Subcutaneous adipose tissue (tissue), 4 donors: Measurements from ENCODE around the gene SLC6A9. TPM values are rescaled to one million over a fixed set of nuclear protein-coding genes. Genes with fewer than 3 reads are reported as not detected.

Experiments
- total RNA-seq, 4 donors: library from RNA; depleted of rRNA; stranded (reverse); fragments of >200 nt; gene quantifications; one replicate each; pipeline ENCODE4 v1.1.0, GENCODE V29; 2016
- TF ChIP-seq, protein P1 (sequence below): fragments of 450-650 bp; IDR thresholded peaks from one replicate; pipeline ENCODE4 v1.5.1; 2016; ENCODE audit warnings: low read depth, mild to moderate bottlenecking, control low read depth, antibody characterized with exemption, moderate library complexity

SLC6A9 gene
- total RNA-seq, 4 donors from 2014 or later = 0.22 to 0.94 (median 0.34) TPM; not detected in 1

DNA sequence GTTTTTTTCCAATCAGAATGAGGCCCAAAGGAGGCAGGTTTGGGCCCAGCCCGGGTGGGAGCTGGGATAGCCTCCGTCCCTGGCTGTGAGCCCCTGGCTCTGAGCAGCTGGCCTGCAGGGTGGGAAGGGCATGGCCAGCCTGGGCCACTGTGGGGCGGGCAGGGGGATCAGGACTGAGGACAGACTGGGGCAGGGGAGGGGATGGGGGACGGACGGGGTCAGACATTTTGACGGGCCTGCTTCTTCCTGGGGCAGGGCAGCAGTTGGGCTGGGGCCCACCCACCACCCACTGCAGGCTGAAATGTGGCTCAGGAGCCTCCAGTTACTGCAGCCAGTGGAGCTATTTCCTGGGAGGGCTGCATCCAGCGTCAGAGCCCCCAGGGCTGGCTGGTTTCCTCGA is 2.5 kb upstream of the SLC6A9 start:
- TF ChIP-seq, protein P1, sequence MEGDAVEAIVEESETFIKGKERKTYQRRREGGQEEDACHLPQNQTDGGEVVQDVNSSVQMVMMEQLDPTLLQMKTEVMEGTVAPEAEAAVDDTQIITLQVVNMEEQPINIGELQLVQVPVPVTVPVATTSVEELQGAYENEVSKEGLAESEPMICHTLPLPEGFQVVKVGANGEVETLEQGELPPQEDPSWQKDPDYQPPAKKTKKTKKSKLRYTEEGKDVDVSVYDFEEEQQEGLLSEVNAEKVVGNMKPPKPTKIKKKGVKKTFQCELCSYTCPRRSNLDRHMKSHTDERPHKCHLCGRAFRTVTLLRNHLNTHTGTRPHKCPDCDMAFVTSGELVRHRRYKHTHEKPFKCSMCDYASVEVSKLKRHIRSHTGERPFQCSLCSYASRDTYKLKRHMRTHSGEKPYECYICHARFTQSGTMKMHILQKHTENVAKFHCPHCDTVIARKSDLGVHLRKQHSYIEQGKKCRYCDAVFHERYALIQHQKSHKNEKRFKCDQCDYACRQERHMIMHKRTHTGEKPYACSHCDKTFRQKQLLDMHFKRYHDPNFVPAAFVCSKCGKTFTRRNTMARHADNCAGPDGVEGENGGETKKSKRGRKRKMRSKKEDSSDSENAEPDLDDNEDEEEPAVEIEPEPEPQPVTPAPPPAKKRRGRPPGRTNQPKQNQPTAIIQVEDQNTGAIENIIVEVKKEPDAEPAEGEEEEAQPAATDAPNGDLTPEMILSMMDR = no peak

DNA sequence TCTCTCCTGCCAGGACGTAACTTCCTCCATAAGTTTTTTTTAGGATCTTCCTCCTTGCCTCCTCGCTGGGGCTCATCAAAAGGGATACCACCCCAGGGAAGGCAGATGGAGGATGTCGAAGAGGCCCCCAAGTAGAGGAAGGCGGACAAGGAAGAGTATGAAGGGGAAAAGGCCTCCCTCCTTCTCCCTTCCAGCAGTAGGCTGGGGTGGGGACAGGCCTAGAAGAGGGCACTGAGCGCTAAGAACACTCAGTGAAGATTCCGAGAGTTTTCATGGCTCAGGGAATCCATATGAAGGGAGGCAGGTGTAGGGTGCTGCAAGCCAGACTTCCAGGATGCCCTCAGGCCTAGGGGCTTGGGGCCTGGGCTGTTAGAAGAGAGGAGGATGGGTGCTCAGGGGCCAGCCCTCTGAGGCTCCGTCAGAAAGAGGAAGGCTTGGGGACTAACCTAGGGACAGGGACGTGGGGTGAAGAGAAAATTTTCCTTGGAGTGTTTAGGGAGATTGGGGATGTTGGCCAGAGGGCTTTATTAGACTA is 1.8 kb upstream of the SLC6A9 start:
- TF ChIP-seq, protein P1 = no peak

DNA sequence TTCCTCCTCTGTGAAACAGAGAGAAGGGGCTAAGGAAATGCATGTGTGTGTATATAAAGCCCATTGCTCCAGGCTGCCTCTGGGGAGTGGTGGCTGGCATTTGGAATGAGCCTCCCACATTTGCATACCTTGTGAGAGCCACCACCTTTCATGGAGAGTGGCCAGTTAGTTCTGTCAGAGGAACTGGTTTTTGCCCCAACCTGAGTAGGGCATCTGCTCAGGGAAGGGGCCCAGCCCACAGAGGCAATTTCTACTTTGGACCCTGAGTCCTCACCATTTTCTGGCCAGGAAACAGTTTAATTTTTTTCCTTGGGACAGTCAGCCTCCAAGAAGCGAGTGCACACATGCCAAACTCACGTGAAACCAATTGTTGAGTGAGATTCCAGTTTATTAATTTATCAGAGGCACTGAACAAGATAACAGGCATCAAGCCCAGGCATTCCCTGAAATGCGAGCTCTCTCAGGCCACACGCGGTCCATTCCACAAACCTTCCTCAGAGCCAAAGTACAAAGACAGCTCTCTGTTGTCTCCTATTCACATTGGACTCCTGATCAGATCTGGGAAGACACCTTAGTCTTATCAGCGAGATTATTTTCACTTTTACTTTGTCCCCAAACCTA is 1.0 kb upstream of the SLC6A9 start:
- TF ChIP-seq, protein P1 = no peak

DNA sequence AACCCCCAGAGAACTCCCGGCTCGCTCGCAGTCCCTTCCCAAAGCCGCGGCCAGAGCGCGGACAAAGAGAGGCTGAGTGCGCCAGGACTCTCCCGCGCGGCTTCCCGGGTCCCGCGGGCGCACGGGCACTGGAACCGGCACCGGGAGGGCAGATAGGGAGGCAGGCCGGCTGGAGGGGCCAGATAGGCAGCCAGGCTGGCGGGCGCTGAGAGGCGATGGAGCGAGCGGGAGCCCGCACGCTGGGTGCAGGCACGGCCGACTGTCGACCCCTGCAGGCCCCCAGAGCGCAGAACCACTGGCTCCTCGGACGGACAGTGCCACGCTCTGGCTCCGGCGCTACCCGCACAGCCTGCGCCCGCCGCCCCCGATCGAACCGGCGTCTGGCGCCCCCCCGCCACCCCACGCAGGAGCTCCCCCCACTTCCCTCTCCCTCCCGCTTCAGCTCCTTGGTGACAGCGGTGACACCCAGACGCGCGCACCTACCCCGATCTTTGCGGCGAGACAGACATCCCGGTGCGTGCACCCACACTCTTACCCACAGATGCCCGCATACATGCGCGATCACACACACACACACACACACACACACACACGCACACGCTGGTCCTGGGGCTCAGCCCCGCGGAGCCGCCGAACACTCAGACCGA is 534 bp downstream of the SLC6A9 start:
- TF ChIP-seq, protein P1 = no peak

DNA sequence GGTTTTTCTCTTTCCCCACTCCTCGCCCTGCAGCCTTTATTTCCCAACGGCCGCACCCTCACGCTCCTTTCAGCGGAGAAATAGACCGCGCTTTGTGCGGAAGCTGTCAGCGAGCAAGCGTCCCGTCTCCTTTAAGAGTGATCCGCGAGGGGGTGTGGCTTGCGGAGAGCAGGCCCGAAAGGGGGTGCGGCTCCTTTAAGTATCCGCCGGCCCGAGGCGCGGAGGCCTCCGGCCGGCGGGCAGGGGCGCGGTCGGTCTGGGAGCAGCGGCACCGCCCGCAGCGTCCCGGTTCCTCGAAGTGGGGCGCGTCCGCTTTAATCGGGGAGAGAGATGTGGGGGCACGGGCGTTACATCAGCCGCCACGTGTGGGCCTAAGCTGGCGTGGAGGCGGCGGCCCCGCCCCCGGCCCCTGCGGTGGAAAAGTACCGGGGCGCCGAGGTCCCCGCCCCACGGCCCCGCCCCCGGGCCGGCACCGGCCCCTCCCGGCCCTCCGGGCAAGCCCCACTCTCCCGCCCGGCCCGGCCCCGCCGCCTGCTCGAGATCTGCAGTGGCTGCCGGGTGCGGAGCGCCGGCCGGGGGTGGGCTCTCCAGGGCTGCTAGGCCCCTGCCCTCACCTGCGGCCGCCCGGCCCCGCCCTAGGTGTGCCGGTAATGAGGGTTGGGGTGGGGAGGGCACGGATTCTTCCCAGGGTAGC is 1.2 kb downstream of the SLC6A9 start:
- TF ChIP-seq, protein P1 = no peak

DNA sequence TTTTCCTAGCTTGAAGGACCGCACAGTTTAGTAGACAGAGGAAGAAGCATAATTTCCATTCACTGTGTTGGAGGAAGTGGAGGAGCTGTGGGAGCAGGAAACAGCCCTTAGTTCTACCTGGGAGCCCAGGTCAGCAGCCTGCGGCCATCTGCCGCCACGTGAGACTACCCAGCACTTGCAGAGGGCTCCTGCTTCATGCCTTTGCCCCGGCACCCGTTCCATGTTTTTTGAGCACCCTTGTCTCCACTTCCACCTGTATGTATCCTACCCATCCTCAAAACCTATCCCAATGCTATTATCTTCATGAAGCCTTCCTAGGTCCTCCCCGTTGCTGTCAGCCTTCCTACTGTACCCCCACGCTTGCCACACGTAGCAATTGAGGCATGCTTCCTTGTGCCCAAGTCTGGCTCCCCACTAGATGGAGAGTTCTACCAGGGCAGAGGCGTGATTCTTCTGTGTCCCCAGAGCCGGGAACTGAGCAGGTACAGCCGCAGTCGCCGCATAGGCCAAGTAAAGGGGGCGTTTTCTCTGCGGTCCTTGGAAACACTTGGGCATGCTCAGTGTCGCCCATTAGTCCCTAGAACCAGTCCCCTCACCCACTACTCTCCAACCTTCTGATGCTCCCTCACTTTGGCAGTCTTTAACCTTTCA is 1.9 kb downstream of the SLC6A9 start:
- TF ChIP-seq, protein P1 = no peak

DNA sequence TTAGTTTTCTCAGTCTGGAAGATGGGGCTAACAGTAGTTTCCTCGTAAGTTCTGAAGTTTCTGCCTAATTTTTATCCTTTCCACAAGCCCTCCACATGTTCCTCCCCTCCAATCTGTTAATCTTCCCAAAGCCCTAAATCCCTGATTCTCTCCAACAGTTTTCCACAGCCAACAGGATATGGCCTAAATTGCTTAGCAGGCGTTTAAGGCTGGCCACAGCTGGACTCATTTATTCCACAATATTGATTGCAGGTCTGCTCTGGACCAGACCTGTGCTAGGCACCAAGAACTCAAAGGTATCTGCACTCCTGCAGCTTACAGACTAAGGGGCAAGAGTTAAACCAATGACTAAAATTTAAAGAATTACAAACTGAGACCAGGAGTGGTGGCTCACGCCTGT is 3.9 kb downstream of the SLC6A9 start:
- TF ChIP-seq, protein P1 = no peak
